Parathyroid adenoma (tissue), 2 donors: ENCODE data around the gene ARHGAP1.

Experiments
- H2AFZ ChIP-seq: fragments of 300-600 bp; sonication (generic); one replicate; pipeline ENCODE4 v1.7.0; 2017; ENCODE audit warnings: antibody characterized with exemption, mild to moderate bottlenecking
- H3K27ac ChIP-seq: fragments of 300-600 bp; sonication (generic); one replicate; pipeline ENCODE4 v1.7.0; 2017
- H3K27me3 ChIP-seq: fragments of 300-600 bp; sonication (generic); one replicate; pipeline ENCODE4 v1.7.0; 2017; ENCODE audit warnings: low read length; ENCODE audit not compliant: control insufficient read depth, insufficient read depth
- H3K36me3 ChIP-seq: fragments of 300-600 bp; sonication (generic); one replicate; pipeline ENCODE4 v1.7.0; 2017; ENCODE audit warnings: low read length; ENCODE audit not compliant: control insufficient read depth, insufficient read depth
- H3K4me1 ChIP-seq: fragments of 300-600 bp; sonication (generic); one replicate; pipeline ENCODE4 v1.7.0; 2017; ENCODE audit warnings: control low read depth
- H3K4me2 ChIP-seq: fragments of 300-600 bp; sonication (generic); one replicate; pipeline ENCODE4 v1.7.0; 2017; ENCODE audit warnings: low read length
- H3K4me3 ChIP-seq: fragments of 300-600 bp; sonication (generic); one replicate; pipeline ENCODE4 v1.7.0; 2017; ENCODE audit warnings: low read depth, low read length
- H3K79me2 ChIP-seq: fragments of 300-600 bp; sonication (generic); one replicate; pipeline ENCODE4 v1.7.0; 2017; ENCODE audit warnings: control low read depth
- H3K9ac ChIP-seq: fragments of 300-600 bp; sonication (generic); one replicate; pipeline ENCODE4 v1.7.0; 2017; ENCODE audit warnings: mild to moderate bottlenecking
- H3K9me3 ChIP-seq: fragments of 300-600 bp; sonication (generic); one replicate; pipeline ENCODE4 v1.7.0; 2017; ENCODE audit warnings: low read length; ENCODE audit not compliant: control insufficient read depth
- TF ChIP-seq, protein P1 (sequence below): fragments of 300-600 bp; sonication (generic); IDR thresholded peaks from one replicate; pipeline ENCODE4 v1.7.0; 2017; ENCODE audit warnings: antibody characterized with exemption, mild to moderate bottlenecking
- donor health status: primary hyperparathyroidism.

ARHGAP1 gene

DNA sequence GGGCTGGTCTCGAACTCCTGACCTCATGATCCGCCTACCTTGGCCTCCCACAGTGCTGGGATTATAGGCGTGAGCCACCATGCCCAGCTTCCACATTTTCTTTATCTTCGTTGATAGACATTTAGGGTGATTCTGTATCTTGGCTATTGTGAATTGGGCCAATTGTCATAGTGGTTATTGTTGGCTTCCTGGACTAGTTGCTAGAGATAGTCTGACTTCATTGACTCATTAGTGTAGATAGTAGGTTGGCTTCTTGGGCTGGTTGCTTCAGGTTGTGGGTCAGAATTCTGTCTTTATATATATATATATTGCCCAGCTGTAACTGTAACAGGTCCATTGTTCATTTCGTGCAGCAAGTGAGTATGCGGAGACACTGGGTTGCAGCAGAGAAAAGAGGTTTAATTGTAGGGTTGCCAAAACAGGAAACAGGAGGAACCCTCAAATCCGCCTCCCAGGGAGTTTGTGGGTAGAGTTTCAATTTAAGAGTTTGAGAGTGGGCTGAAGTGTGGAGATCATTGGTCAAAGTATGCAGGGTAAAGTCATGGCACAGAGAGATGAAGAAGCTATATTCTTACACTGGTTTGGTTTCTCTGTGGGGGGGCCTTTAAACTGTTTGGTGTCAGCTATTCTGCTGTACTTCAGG, 61.1 kb downstream of the ARHGAP1 start:
- Histone ChIP-seq H3K9ac (no peak overlapping the region), H3K4me3 (no peak overlapping the region), H3K4me1 (no peaks in the 10 kb centered on the region), H3K27me3 (no peaks in the 10 kb centered on the region), H3K9me3 (no peaks in the 10 kb centered on the region), H2AFZ (no peak overlapping the region), H3K79me2 (peaks cover 8% of the 10 kb centered on the region), H3K36me3 (no peaks in the 10 kb centered on the region), H3K4me2 (no peak overlapping the region), H3K27ac (no peak overlapping the region)
- TF ChIP-seq, protein P1, sequence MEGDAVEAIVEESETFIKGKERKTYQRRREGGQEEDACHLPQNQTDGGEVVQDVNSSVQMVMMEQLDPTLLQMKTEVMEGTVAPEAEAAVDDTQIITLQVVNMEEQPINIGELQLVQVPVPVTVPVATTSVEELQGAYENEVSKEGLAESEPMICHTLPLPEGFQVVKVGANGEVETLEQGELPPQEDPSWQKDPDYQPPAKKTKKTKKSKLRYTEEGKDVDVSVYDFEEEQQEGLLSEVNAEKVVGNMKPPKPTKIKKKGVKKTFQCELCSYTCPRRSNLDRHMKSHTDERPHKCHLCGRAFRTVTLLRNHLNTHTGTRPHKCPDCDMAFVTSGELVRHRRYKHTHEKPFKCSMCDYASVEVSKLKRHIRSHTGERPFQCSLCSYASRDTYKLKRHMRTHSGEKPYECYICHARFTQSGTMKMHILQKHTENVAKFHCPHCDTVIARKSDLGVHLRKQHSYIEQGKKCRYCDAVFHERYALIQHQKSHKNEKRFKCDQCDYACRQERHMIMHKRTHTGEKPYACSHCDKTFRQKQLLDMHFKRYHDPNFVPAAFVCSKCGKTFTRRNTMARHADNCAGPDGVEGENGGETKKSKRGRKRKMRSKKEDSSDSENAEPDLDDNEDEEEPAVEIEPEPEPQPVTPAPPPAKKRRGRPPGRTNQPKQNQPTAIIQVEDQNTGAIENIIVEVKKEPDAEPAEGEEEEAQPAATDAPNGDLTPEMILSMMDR: no peak

DNA sequence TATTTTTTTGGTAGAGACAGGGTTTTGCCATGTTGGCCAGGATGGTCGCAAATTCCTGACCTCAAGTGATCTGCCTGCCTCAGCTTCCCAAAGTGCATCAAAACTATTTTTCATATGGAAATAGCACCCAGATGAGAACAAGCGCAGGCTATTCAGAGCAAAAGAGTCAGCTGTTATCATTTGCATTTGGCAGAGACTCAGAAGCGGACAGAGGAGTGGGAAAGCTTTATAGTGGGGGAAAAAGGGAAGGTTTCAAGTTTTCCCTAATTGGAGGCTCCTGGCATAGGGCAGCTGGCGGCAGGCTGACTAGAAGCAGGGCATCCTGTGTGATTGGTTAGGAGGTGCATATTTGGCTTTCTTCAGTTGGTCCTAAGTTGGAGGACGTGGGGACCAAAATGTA, 62.9 kb downstream of the ARHGAP1 start:
- Histone ChIP-seq H2AFZ (no peak overlapping the region), H3K36me3 (no peaks in the 10 kb centered on the region), H3K4me1 (no peaks in the 10 kb centered on the region), H3K9ac (no peak overlapping the region), H3K4me3 (no peak overlapping the region), H3K79me2 (peaks cover 8% of the 10 kb centered on the region), H3K27ac (no peak overlapping the region), H3K27me3 (no peaks in the 10 kb centered on the region), H3K9me3 (no peaks in the 10 kb centered on the region), H3K4me2 (no peak overlapping the region)
- TF ChIP-seq, protein P1: no peak

DNA sequence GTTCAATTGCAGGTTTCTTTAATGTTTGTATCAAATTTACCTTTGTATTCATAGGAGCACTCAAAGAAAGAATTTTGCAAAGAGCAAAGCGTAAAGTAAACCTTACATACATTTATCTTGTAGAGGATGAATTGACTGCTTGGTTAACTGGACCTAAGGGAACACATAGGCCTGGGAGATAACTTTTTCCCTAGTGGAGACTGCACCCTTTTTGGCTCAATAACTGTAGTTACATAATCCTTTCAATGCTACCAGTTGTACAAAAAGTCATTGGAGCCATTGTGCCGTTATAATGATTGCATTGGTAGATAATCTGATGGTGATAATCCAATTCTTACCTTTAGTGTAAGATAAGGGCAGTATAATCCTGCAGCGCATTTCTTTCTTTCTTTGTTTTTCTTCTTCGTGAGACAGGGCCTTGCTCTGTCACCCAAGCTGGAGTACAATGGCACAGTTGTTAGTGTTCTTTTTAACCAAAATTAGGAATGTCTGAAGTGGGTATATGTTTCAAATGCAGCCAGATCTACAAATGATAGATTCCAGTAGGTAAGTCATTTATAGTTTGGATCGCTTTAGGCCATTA, 64.8 kb downstream of the ARHGAP1 start:
- no peaks in the 10 kb centered on the region for H3K4me1 ChIP-seq
- no peaks in the 10 kb centered on the region for H3K36me3 ChIP-seq
- H3K9me3 ChIP-seq: no peaks in the 10 kb centered on the region
- no peak overlapping the region for H3K9ac ChIP-seq
- TF ChIP-seq, protein P1: no peak
- peaks cover 8% of the 10 kb centered on the region for H3K79me2 ChIP-seq
- no peaks in the 10 kb centered on the region for H3K27me3 ChIP-seq
- H2AFZ ChIP-seq: no peak overlapping the region
- H3K4me3 ChIP-seq: no peak overlapping the region
- no peak overlapping the region for H3K27ac ChIP-seq
- no peak overlapping the region for H3K4me2 ChIP-seq

DNA sequence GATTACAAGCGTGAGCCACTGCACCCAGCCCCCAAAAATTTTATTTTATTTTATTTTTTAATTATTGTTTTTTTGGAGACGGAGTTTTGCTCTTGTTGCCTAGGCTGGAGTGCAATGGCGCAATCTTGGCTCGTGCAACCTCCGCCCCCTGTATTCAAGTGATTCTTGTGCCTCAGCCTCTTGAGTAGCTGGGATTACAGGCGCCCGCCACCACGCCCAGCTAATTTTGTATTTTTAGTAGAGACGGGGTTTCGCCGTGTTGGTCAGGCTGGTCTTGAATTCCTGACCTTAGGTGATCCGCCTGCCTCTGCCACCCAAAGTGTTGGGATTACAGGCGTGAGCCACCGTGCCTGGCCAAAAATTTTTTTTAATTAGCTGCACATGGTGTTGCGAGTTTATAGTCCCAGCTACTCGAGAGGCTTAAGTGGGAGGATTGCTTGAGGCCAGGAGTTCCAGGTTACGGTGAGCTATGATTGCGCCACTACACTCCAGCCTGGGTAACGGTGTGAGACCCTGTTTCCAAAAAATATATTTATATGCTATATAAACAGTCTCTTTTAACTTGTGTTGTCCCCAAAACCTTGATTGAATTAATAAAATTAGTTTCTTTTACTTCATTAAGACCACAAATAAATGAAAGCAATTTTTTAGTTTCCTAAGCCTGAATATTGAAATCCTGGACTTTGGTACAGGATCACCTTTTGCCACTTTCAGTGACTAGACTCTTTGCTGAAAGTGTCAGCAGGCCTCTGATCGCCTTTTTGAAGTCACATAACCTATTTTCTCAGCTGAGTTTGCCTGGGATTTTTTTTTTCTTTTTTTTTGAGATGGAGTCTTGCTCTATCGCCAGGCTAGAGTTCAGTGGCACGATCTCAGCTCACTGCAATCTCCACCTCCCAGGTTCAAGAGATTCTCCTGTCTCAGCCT, 66.9 kb downstream of the ARHGAP1 start:
- peaks cover 6% of the 10 kb centered on the region for H3K79me2 ChIP-seq
- TF ChIP-seq, protein P1: no peak
- H3K27me3 ChIP-seq: no peaks in the 10 kb centered on the region
- H3K4me1 ChIP-seq: no peaks in the 10 kb centered on the region
- no peak overlapping the region for H3K27ac ChIP-seq
- H3K36me3 ChIP-seq: no peaks in the 10 kb centered on the region
- no peak overlapping the region for H3K4me3 ChIP-seq
- H3K9ac ChIP-seq: no peak overlapping the region
- H2AFZ ChIP-seq: no peak overlapping the region
- no peak overlapping the region for H3K4me2 ChIP-seq
- H3K9me3 ChIP-seq: no peaks in the 10 kb centered on the region
